Hippocampal formation (tissue), 2 donors: Measurements from ENCODE around the gene ST6GALNAC3.
"Not testable (repeated sequence)": the region's sequence is repeated elsewhere in the genome, so short reads cannot be mapped to it uniquely, and the experiment has no call there.

Experiments used
- DNase-seq, 2 donors: peaks; one replicate each; lab custom pipeline; 2025; lab: John Stamatoyannopoulos, UW

Gene ST6GALNAC3

GRCh38 chr1:76106719-76107235 lies 32.2 kb downstream of the ST6GALNAC3 start:
- no peak for DNase-seq

- peak in 1 of 2 donors; percentile 10 for DNase-seq
Measured at GRCh38 chr1:76109404-76109803, 34.9 kb downstream of the ST6GALNAC3 start.

- no peak for DNase-seq
Measured at GRCh38 chr1:76109901-76110560, 35.5 kb downstream of the ST6GALNAC3 start.

- no peak for DNase-seq
Measured at GRCh38 chr1:76110666-76111065, 36.1 kb downstream of the ST6GALNAC3 start.

- not testable (repeated sequence) for DNase-seq
Measured at GRCh38 chr1:76112321-76112720, 37.8 kb downstream of the ST6GALNAC3 start.

GRCh38 chr1:76113446-76113845 lies 38.9 kb downstream of the ST6GALNAC3 start:
- DNase-seq: no peak

- no peak for DNase-seq
Measured at GRCh38 chr1:76115171-76115570, 40.6 kb downstream of the ST6GALNAC3 start.

GRCh38 chr1:76121850-76122249 lies 47.3 kb downstream of the ST6GALNAC3 start:
- no peak for DNase-seq

- DNase-seq: no peak
Measured at GRCh38 chr1:76122271-76122670, 47.7 kb downstream of the ST6GALNAC3 start.

GRCh38 chr1:76123411-76124064 lies 49.0 kb downstream of the ST6GALNAC3 start:
- not testable (repeated sequence) for DNase-seq

- no peak for DNase-seq
Measured at GRCh38 chr1:76124196-76124595, 49.6 kb downstream of the ST6GALNAC3 start.

- no peak for DNase-seq
Measured at GRCh38 chr1:76125473-76126219, 51.1 kb downstream of the ST6GALNAC3 start.

- no peak for DNase-seq
Measured at GRCh38 chr1:76128096-76128495, 53.5 kb downstream of the ST6GALNAC3 start.

GRCh38 chr1:76129731-76130130 lies 55.2 kb downstream of the ST6GALNAC3 start:
- no peak for DNase-seq

- DNase-seq: no peak
Measured at GRCh38 chr1:76130992-76131391, 56.4 kb downstream of the ST6GALNAC3 start.

- no peak for DNase-seq
Measured at GRCh38 chr1:76133977-76134376, 59.4 kb downstream of the ST6GALNAC3 start.

- DNase-seq: no peak
Measured at GRCh38 chr1:76135835-76136234, 61.3 kb downstream of the ST6GALNAC3 start.

- no peak for DNase-seq
Measured at GRCh38 chr1:76136894-76137293, 62.3 kb downstream of the ST6GALNAC3 start.

- DNase-seq: no peak
Measured at GRCh38 chr1:76137746-76138145, 63.2 kb downstream of the ST6GALNAC3 start.

GRCh38 chr1:76138217-76138616 lies 63.7 kb downstream of the ST6GALNAC3 start:
- no peak for DNase-seq

GRCh38 chr1:76140227-76140626 lies 65.7 kb downstream of the ST6GALNAC3 start:
- DNase-seq: no peak

GRCh38 chr1:76141929-76142328 lies 67.4 kb downstream of the ST6GALNAC3 start:
- DNase-seq: no peak
